Right lung (tissue), 10 donors: ENCODE measurements around the gene GSK3B. TPM values are rescaled to one million over a fixed set of nuclear protein-coding genes. Genes with fewer than 3 reads are reported as not detected.
A peak's percentile ranks its signal among the peaks of the same experiment; 100 is the strongest.

Experiments used
- DNase-seq, 2 donors: peaks; one replicate each; pipeline ENCODE4 v3.0.0-alpha.2; 2013
- long read RNA-seq, 8 donors: transcript quantifications; one replicate each; lab custom pipeline, GENCODE V29; 2026
- polyA plus RNA-seq, 5 donors: library from polyadenylated mRNA; unstranded; fragments of 120-200 nt; gene quantifications; one replicate each; pipeline versions ENCODE4 v1.2.1 to v1.2.3, GENCODE V29; 2013; ENCODE audit warnings: inconsistent platforms in 1 of 5, low replicate concordance in 1 of 5; ENCODE audit not compliant: insufficient read length in 5 of 5, insufficient read depth in 1 of 5

GSK3B gene
- polyA plus RNA-seq: 10 to 100 TPM; 28.9 to 45.3 (median 39.1) TPM
- long read RNA-seq, donor 1, full-length matches to known transcripts: 4 of 4 reads
- long read RNA-seq, donor 1, partial matches to known transcripts: 0 of 4 reads
- long read RNA-seq, donor 1, other reads (novel, unspliced or antisense): 0 of 4 reads
- long read RNA-seq, donor 2, full-length matches to known transcripts: 4 of 4 reads
- long read RNA-seq, donor 2, partial matches to known transcripts: 0 of 4 reads
- long read RNA-seq, donor 2, other reads (novel, unspliced or antisense): 0 of 4 reads
- long read RNA-seq, donor 3, full-length matches to known transcripts: 6 of 6 reads
- long read RNA-seq, donor 3, partial matches to known transcripts: 0 of 6 reads
- long read RNA-seq, donor 3, other reads (novel, unspliced or antisense): 0 of 6 reads
- long read RNA-seq, donor 4, full-length matches to known transcripts: 4 of 4 reads
- long read RNA-seq, donor 4, partial matches to known transcripts: 0 of 4 reads
- long read RNA-seq, donor 4, other reads (novel, unspliced or antisense): 0 of 4 reads
- long read RNA-seq, donor 5, full-length matches to known transcripts: 2 of 20 reads
- long read RNA-seq, donor 5, partial matches to known transcripts: 18 of 20 reads
- long read RNA-seq, donor 5, other reads (novel, unspliced or antisense): 0 of 20 reads
- long read RNA-seq, donor 6, full-length matches to known transcripts: 5 of 5 reads
- long read RNA-seq, donor 6, partial matches to known transcripts: 0 of 5 reads
- long read RNA-seq, donor 6, other reads (novel, unspliced or antisense): 0 of 5 reads
- long read RNA-seq, donor 7, full-length matches to known transcripts: 7 of 19 reads
- long read RNA-seq, donor 7, partial matches to known transcripts: 12 of 19 reads
- long read RNA-seq, donor 7, other reads (novel, unspliced or antisense): 0 of 19 reads
- long read RNA-seq, donor 8: 0 reads

DNA sequence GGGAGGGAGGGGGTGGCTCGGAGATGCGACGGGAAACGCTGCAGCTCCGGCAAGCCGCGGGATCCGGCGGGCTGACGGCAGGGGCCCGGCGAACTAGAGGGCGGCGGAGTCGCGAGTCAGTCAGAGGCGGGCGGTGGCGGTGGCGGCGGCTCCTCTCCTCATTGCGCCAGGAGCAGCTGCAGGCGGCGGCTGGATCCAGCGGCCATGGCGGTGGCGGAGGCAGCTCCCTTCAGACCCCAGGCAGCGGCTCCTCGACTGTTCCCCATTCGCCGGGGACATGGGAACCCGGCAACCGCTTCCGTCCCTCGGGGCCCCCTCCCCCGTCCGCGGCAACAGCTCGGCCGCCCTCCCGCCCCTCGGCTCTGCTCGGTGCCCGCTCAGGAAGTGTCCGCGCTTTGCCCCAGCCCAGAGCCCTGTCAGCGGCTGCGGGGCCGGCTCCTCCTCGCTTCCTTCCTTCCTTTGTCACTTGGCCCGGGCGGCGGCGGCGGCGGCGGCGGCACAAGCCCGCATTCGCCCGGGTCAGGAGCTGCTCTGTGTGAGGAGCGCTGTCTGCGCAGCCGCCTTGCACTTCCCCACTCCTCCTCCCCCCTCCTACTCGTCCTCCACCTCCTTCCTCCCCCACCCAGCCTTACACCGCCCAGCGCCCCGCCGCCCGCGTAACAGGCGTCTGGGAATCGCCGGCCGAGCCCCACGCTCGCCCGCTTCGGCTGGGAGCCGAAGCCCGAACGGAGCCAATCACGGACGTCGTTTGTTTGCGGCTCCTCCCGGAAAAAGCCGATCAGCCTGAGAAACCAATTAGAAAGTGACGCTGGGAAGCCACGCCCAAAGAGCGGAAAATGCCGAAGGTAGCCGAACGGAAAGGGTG lies at the start of gene GSK3B:
Gene GSK3B, minus strand, starts transcription at position 537 of the 865 bp plus-strand sequence. CDS start 1,013 bp downstream, outside the sequence.
- peak; percentile 83 to 85 for DNase-seq

DNA sequence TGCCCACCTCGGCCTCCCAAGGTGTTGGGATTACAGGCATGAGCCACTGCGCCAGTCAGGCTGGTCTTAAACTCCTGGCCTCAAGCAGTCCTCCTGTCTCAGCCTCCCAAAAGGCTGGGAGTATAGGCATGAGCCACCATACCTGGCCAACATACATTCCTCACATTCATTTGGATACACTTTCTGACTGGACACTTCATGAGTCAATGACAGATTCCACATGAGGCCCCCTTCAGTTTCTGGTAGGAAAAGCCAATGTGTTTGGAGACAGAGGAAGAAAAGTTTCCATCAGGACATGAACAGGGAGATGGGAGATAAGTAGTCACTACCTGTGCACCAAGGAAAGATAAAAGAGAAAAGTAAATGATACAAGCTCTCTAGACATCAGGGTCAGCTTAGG lies 49.4 kb upstream of the GSK3B start:
- no peak for DNase-seq

DNA sequence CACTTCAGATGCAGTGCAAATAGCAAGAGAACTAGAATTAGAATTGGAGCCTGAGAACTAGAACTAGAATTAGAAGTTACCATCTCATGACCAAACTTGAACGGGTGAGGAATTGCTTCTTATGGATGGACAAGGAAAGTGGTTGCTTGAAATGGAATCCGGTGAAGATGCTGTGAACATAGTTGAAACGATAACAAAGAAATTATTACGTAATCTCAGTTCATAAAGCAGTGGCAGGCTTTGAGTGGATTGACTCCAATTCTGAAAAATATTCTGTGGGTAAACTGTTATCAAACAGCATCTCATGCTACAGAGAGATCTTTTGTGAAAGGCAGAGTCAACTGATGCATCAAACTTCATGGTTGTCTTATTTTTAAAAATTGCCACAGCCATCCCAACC lies 48.0 kb upstream of the GSK3B start:
- no peak for DNase-seq

DNA sequence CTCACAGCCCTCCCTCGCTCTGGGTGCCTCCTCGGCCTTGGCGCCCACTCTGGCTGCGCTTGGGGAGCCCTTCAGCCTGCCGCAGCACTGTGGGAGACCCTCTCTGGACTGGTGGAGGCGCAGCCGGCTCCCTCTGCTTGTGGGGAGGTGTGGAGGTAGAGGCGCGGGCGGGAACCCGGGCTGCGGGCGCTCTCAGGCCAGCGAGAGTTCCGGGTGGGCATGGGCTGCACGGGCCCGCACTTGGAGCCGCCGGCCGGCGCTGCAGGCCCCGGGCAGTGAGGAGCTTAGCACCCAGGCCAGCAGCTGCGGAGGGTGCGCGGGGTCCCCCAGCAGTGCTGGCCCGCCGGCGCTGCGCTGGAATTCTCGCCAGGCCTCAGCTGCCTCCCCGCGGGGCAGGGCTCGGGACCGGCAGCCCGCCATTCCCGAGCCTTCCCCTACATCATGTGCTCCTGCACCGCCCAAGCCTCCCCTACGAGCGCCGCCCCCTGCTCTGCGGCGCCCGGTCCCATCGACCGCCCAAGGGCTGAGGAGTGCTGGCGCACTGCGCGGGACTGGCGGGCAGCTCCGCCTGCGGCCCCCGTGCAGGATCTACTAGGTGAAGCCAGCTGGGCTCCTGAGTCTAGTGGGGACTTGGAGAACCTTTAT lies 46.0 kb upstream of the GSK3B start:
- DNase-seq: no peak

DNA sequence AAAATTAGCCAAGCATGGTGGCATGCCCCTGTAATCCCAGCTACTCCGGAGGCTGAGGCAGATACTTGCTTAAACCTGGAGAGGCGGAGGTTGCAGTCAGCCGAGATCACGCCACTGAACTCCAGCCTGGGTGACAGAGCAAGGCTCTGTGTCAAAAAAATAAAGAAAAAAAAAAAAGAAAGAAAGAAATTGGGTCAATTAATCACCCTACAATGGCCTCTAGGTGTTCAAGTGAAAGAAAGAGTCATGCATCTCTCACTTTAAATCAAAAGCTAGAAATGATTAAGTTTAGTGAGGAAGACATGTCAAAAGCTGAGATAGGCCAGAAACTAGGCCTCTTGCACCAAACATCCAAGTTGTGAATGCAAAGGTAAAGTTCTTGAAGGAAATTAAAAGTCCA lies 44.9 kb upstream of the GSK3B start:
- DNase-seq: no peak

- DNase-seq: no peak
Observed at GRCh38 chr3:120137548-120137947, 43.3 kb upstream of the GSK3B start.

- DNase-seq: no peak
Observed at GRCh38 chr3:120130656-120131055, 36.4 kb upstream of the GSK3B start.

GRCh38 chr3:120129718-120130513 lies 35.7 kb upstream of the GSK3B start:
- no peak for DNase-seq

DNA sequence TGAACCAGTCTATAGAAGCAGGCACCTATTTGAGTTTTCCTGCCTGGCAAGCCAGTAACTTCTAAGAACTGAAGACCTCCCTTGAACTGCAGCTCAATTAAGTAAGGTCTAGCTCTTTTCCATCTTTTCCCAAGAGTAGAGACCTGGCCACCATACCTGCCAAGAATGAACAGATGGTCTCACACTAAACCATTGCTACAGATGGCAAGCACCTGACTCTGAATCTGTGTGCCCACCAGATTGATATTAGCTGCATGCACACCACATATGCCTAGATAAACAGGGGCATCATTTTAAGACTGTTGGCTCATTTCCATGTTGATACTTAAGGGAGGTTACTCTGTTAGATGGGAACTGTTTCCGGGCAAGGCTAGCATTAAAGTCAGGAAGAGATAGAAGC lies 34.8 kb upstream of the GSK3B start:
- no peak for DNase-seq

- DNase-seq: no peak
Observed at GRCh38 chr3:120125992-120126391, 31.7 kb upstream of the GSK3B start.

- DNase-seq: no peak
Observed at GRCh38 chr3:120119846-120120510, 25.7 kb upstream of the GSK3B start.

GRCh38 chr3:120114981-120115380 lies 20.7 kb upstream of the GSK3B start:
- no peak for DNase-seq

- no peak for DNase-seq
Observed at GRCh38 chr3:120114376-120114775, 20.1 kb upstream of the GSK3B start.

DNA sequence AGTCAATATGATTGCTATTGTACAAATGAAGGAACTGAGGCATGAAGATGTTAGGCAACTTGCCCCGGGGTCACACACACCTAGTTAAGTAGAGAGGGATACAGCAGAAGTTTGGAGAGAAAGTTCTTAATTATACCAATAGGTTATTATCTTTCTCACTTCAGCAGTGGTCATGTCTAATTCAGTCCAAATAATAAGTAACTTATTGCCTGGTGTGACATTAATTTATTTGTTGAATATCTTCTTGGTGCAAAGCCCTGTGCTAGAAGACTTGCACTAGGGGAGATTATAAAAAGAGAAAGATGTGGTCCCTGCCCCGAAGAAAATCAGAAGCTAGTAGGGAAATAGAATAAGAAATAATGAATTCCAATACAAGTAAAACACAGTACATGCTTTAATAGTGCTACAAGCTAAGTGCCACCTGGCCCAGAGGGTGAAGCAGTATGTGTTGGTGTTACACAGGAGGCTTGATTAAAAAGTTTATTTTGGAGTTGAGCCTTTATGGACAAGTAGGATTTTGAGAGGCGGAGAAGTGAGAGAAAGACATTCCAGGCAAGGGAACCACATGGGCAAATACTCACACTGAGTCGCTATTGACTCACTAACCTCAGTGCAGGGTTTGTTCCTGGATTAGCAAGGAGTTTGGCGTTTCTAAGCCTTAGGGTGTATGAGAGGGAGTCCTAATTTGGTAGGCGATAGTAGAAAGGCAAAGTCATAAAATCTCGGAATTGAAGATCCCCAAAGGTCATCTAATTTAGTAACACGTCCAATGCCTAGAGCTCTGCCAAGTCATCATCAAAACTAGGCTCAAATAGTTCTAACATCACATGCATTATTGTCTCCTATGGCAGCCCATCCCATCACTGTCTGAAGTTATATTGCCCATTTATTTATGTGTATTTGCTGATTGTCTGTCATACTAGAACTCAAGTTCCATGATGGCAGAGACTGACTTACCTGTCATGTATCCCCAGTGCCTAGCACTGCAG lies 19.2 kb upstream of the GSK3B start:
- no peak for DNase-seq

DNA sequence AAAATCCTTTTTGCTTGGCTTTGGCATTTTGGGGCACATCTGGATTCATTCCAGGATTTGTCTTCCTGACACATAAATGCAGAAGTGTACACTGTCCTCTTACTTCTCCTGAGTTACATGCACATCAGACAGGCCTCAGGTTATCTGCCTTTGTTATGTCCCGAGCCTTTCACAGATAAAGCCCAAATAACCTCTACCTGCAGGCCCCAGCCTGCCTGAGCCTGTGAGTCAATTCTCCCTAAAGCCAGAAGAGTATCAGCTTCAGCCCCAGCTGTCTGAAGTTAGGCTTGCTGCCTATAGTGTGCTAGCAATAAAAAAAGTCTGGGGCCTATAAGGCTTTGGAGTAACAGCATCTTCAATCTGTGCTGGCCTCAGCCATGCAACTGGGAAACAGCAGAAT lies 17.7 kb upstream of the GSK3B start:
- no peak for DNase-seq

GRCh38 chr3:120103276-120103675 lies 9.0 kb upstream of the GSK3B start:
- DNase-seq: no peak

- DNase-seq: no peak
Observed at GRCh38 chr3:120102674-120103073, 8.4 kb upstream of the GSK3B start.

DNA sequence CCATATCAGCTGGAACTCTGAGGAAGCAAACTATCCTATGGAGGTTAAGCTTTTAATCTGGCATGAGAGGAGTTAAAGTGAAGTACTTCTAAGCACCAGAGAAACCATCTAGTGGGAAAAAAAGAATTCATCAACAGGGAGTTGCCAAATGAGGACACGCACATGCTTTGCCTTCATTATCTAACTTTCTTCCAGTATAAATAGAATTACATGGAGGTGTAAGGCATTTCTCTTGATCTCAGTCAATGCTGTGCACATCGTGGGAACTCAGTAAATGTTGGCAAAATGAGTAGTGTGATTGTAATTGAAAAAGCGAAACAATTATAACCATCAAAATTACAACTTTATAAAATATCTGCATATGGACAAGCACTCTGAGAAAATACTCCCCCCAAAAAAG lies 8.0 kb upstream of the GSK3B start:
- DNase-seq: no peak
